PFSK-1 (cell line): ENCODE measurements around the gene KDM6A.

Source experiments
- FOXP2 ChIP-seq: optimal IDR thresholded peaks from 2 replicates; pipeline ENCODE3; 2011; ENCODE audit warnings: borderline replicate concordance, control low read depth, inconsistent platforms; ENCODE audit not compliant: insufficient read depth; ENCODE audit errors: extremely low read length, extremely low read depth
- POLR2AphosphoS5 ChIP-seq: IDR thresholded peaks from 2 replicates; pipeline ENCODE4 v1.6.1; 2012; ENCODE audit warnings: low read depth, mild to moderate bottlenecking, control low read depth, low read length, moderate library complexity
- SIN3A ChIP-seq: IDR thresholded peaks from 2 replicates; pipeline ENCODE4 v1.6.1; 2012; ENCODE audit warnings: mild to moderate bottlenecking, low read length, moderate library complexity, borderline replicate concordance; ENCODE audit not compliant: insufficient read depth
- TAF1 ChIP-seq: IDR thresholded peaks from 2 replicates; pipeline ENCODE4 v1.6.1; 2012; ENCODE audit warnings: low read length, control low read depth, borderline replicate concordance; ENCODE audit not compliant: insufficient read depth
- TF ChIP-seq, protein P1 (sequence below), 2 experiments: IDR thresholded peaks; 2 replicates each; pipeline versions ENCODE4 v1.6.1 to v1.8.0; 2011 to 2012; ENCODE audit warnings: low read depth in 2 of 2, low read length in 2 of 2, control low read depth in 1 of 2, inconsistent platforms in 1 of 2, mild to moderate bottlenecking in 1 of 2, moderate library complexity in 1 of 2; ENCODE audit not compliant: insufficient read depth in 1 of 2

Gene KDM6A

DNA sequence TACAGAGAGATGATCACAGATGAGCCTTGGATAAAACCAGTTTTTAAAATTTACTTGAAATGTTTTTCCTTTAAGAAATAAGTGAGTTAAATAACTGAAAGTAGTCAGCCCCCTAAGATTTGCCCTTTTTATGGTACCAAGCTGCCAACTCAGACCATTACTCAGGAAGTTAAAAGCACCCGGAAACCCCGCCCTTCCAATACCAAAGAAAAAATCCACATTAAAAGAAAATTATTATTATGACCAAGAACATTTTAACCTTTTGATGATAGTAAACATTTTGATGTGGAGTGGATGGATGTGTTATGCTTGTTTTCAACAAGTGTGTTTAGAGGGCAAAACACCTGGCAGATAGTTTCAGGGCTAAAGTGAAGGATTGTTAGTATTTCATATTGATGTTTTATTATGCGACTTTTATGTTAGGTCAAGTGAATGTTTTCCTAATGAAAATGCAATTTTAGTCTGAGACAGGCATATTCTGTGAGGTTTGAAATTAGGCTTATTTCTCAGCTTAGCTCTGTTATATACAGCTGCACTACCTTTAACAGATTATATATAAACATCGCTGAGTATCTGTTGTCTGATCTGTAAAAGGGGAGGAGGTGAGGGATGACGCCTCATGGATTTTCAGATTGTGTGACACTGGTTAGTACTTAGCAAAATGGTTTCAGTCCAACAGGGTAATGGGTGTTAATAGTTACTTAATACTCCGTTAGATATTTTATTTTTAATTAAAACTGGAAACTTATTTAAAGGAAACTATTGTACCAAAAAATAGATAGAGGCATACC lies 89.0 kb downstream of the KDM6A start:
- TF ChIP-seq SIN3A, result no peak
- no peak for TF ChIP-seq POLR2AphosphoS5
- TF ChIP-seq, protein P1, sequence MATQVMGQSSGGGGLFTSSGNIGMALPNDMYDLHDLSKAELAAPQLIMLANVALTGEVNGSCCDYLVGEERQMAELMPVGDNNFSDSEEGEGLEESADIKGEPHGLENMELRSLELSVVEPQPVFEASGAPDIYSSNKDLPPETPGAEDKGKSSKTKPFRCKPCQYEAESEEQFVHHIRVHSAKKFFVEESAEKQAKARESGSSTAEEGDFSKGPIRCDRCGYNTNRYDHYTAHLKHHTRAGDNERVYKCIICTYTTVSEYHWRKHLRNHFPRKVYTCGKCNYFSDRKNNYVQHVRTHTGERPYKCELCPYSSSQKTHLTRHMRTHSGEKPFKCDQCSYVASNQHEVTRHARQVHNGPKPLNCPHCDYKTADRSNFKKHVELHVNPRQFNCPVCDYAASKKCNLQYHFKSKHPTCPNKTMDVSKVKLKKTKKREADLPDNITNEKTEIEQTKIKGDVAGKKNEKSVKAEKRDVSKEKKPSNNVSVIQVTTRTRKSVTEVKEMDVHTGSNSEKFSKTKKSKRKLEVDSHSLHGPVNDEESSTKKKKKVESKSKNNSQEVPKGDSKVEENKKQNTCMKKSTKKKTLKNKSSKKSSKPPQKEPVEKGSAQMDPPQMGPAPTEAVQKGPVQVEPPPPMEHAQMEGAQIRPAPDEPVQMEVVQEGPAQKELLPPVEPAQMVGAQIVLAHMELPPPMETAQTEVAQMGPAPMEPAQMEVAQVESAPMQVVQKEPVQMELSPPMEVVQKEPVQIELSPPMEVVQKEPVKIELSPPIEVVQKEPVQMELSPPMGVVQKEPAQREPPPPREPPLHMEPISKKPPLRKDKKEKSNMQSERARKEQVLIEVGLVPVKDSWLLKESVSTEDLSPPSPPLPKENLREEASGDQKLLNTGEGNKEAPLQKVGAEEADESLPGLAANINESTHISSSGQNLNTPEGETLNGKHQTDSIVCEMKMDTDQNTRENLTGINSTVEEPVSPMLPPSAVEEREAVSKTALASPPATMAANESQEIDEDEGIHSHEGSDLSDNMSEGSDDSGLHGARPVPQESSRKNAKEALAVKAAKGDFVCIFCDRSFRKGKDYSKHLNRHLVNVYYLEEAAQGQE (IDR thresholded peaks at IDR 0.05; ENCODE audit: insufficient read depth in 1 of 2, low read depth in 2 of 2, low read length in 2 of 2), result no peak
- no peak for TF ChIP-seq FOXP2

DNA sequence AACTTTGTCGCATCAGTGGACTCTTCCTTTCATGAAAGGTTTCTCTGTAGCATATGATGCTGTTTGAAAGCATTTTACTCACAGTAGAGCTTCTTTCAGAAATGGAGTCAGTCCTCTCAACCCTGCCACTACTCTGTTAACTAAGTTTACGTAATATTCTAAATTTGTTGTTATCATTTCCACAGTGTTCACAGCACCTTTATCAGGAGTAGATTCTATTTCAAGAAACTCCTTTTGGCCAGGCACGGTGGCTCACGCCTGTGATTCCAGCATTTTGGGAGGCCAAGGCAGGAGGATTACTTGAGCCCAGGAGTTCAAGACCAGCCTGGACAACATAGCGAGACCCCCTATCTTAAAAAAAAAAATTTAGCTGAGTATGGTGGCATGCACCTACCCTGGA lies 90.0 kb downstream of the KDM6A start:
- no peak for TF ChIP-seq SIN3A
- no peak for TF ChIP-seq TAF1
- TF ChIP-seq, protein P1 (IDR thresholded peaks at IDR 0.05; ENCODE audit: insufficient read depth in 1 of 2, low read depth in 2 of 2, low read length in 2 of 2), result no peak
- no peak for TF ChIP-seq FOXP2
- no peak for TF ChIP-seq POLR2AphosphoS5

DNA sequence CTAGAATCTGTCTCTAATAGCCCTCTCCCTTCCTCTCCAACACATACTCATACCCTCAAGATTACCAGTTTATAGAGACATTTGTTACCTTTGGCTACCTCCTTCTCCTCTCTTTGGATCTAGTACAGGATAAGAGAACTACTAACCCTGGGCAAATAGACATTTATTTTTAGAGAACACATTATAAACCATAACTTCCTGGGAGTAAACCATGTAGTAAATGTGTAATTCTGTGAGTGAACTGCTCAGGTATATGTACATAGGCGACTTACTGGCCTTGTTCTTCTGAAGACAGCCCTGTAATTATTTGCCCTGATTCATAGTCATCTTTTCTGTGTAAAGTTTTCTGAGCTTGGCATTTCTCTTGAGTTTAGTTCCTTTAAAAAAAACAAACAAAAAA lies 94.2 kb downstream of the KDM6A start:
- TF ChIP-seq SIN3A, result no peak
- TF ChIP-seq TAF1, result no peak
- TF ChIP-seq POLR2AphosphoS5, result no peak
- TF ChIP-seq, protein P1 (IDR thresholded peaks at IDR 0.05; ENCODE audit: insufficient read depth in 1 of 2, low read depth in 2 of 2, low read length in 2 of 2), result no peak
- no peak for TF ChIP-seq FOXP2

DNA sequence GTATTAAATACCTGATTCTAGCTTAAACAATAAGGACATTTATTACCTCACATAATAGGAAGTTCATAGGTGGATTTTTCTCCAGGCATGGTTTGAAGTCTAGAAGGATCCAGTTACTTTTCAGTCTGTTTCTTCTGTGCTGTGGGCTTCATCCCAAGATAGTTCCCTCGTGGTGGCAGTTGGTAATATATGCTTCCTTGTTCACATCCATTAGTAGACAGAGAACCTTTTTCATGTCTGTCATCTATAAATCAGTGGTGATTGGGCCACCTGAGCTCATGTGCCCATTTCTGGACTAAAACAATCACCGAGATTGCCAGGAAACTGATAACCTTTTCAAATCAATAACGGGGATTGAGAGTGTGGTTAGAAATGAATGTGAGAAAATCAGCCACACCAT lies 97.7 kb downstream of the KDM6A start:
- TF ChIP-seq, protein P1 (IDR thresholded peaks at IDR 0.05; ENCODE audit: insufficient read depth in 1 of 2, low read depth in 2 of 2, low read length in 2 of 2), result no peak
- TF ChIP-seq TAF1 (no peak), SIN3A (no peak), POLR2AphosphoS5 (no peak), FOXP2 (no peak)
